Measurements from ENCODE around the gene OSTN. TPM values are rescaled to one million over a fixed set of nuclear protein-coding genes. Genes with fewer than 3 reads are reported as not detected.

Gene OSTN
- total and polyA plus RNA-seq, 12 donors = 0.07 to 0.72 (median 0.31) TPM; not detected in 4

GRCh38 chr3:191307341-191307740 is 108.3 kb downstream of the OSTN start:
- DNase-seq (no peak), ATAC-seq (no peak)
- Histone ChIP-seq H3K36me3 (no peaks in the 10 kb centered on the region), H3K4me1 (no peaks in the 10 kb centered on the region), H3K4me3 (no peak overlapping the region), H3K27me3 (no peaks in the 10 kb centered on the region), H3K27ac (no peak overlapping the region), H3K9me3 (no peaks in the 10 kb centered on the region)
- no peak for TF ChIP-seq CTCF (IDR thresholded peaks at IDR 0.05)
- 80 to 88% methylated on average over 4 of the region's 4 CpGs for WGBS, 2 donors
- intact Hi-C loops (cut with DNase I) = no loop called here

DNA sequence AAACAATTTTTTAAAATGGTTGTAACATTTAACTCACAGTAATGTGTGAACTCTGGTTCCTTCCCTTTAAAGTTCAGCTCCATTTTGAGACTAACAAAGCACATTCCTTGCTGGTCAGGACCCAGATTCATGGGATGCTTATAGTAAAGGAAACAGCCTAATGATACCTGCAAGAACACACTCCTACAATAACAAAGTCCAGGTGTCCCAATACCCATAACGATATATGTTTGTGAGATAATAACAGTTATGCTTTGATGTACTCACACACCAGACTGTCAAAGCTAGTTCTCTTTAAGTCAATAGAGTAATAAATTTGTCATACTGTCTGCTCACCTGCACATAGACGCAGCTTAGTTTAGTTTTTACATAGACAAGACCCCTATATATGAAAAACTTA is 114.3 kb downstream of the OSTN start:
- H3K27me3 ChIP-seq = no peaks in the 10 kb centered on the region
- no peaks in the 10 kb centered on the region for H3K36me3 ChIP-seq
- whole genome bisulfite sequencing, 2 donors = 94 to 97% methylated on average over 2 of the region's 2 CpGs
- H3K9me3 ChIP-seq = no peaks in the 10 kb centered on the region
- H3K4me1 ChIP-seq = no peaks in the 10 kb centered on the region
- H3K4me3 ChIP-seq = no peak overlapping the region
- no peak overlapping the region for H3K27ac ChIP-seq
- intact Hi-C loops (cut with DNase I) = no loop called here
- no peak for TF ChIP-seq CTCF (IDR thresholded peaks at IDR 0.05)
- ATAC-seq (no peak), DNase-seq (no peak)

DNA sequence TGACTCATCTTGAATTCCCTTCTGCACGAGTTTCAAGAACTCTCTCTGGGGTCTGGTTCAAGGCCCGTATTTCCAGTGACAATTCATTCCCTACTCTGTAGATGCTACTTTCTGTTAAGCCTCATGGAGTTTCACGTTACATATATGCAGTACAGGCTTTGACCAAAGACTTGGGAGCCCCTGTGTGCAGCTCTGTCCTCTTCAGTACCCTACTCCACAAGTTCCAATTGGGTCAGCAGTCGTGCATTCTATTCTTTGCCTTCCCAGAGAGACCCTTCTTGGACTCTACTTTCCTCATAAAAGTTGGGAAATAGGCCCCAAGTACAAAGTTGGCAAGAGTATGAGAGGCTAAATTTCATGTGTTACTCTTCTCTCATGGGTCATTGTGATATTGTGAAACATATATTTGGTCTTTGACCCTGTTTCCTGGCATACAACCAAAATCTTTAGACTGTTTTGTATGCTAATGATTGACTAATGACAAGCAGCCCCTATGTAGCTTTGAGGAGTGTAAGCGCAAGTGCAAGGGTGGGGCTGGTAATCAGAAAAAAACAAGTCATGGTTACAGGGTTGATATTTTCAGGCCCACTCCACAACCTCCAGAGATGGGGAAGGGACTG is 115.2 kb downstream of the OSTN start:
- DNase-seq = no peak
- WGBS, 2 donors = 83 to 90% methylated on average over 5 of the region's 5 CpGs
- no peak for ATAC-seq
- no peak for TF ChIP-seq CTCF (IDR thresholded peaks at IDR 0.05)
- H3K4me1 ChIP-seq = no peaks in the 10 kb centered on the region
- no peaks in the 10 kb centered on the region for H3K36me3 ChIP-seq
- no peaks in the 10 kb centered on the region for H3K9me3 ChIP-seq
- no peak overlapping the region for H3K4me3 ChIP-seq
- intact Hi-C loops (cut with DNase I) = no loop called here
- H3K27ac ChIP-seq = no peak overlapping the region
- H3K27me3 ChIP-seq = no peaks in the 10 kb centered on the region

Other genes with a start within 250 kb of the OSTN start
- gene CCDC50, start 130.2 kb downstream of the OSTN start, total RNA-seq = 10 to 100 TPM; 39.5 to 58.8 (median 51.2) TPM
- 10 to 100 TPM; 14.3 to 37.7 TPM for gene CCDC50, start 130.2 kb downstream of the OSTN start, polyA plus RNA-seq
- gene UTS2B, start 131.3 kb downstream of the OSTN start, total RNA-seq = under 1 TPM in 5 of 10 donors, not detected in 5; 0.10 to 0.53 (median 0.43) TPM
- under 1 TPM; 0.16 to 0.22 TPM for gene UTS2B, start 131.3 kb downstream of the OSTN start, polyA plus RNA-seq